NB4 (cell line): ENCODE measurements around the gene PAF1.

Experiments used
- POLR2A ChIP-seq: IDR thresholded peaks from 2 replicates; pipeline ENCODE4 v1.6.1; 2011; ENCODE audit warnings: mild to moderate bottlenecking; ENCODE audit not compliant: insufficient read length; ENCODE audit errors: extremely low read depth
- TF ChIP-seq, protein P1 (sequence below): IDR thresholded peaks from one replicate; pipeline ENCODE4 v1.5.1; 2012; ENCODE audit warnings: low read depth, low read length
- TF ChIP-seq, protein P2 (sequence below): IDR thresholded peaks from 2 replicates; pipeline ENCODE4 v1.6.1; 2011; ENCODE audit warnings: low read depth, low read length

- TF ChIP-seq, protein P1, sequence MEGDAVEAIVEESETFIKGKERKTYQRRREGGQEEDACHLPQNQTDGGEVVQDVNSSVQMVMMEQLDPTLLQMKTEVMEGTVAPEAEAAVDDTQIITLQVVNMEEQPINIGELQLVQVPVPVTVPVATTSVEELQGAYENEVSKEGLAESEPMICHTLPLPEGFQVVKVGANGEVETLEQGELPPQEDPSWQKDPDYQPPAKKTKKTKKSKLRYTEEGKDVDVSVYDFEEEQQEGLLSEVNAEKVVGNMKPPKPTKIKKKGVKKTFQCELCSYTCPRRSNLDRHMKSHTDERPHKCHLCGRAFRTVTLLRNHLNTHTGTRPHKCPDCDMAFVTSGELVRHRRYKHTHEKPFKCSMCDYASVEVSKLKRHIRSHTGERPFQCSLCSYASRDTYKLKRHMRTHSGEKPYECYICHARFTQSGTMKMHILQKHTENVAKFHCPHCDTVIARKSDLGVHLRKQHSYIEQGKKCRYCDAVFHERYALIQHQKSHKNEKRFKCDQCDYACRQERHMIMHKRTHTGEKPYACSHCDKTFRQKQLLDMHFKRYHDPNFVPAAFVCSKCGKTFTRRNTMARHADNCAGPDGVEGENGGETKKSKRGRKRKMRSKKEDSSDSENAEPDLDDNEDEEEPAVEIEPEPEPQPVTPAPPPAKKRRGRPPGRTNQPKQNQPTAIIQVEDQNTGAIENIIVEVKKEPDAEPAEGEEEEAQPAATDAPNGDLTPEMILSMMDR: no peak
- no peak for TF ChIP-seq POLR2A
- TF ChIP-seq, protein P2, sequence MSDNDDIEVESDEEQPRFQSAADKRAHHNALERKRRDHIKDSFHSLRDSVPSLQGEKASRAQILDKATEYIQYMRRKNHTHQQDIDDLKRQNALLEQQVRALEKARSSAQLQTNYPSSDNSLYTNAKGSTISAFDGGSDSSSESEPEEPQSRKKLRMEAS: no peak
These were observed 21.7 kb downstream of the PAF1 start for GRCh38 chr19:39369200-39369599.
